M059J (cell line): ENCODE results near the gene DCXR. TPM values are rescaled to one million over a fixed set of nuclear protein-coding genes. Genes with fewer than 3 reads are reported as not detected.
A peak's percentile ranks its signal among the peaks of the same experiment; 100 is the strongest.

Experiments
- DNase-seq: peaks from one replicate; pipeline ENCODE4 v3.0.0-alpha.2; 2012; ENCODE audit warnings: low read depth
- total RNA-seq: library from RNA; depleted of rRNA; stranded (reverse); fragments of >200 nt; shearing (Covaris generic); gene quantifications from 2 replicates; pipeline ENCODE4 v1.2.3, GENCODE V29; 2014

DCXR gene
- total RNA-seq, 1 experiment from 2014 or later, result 117 TPM

GRCh38 chr17:82012261-82012639 lies 25.2 kb downstream of the DCXR start:
- DNase-seq, result no peak

GRCh38 chr17:82011617-82012187 lies 25.8 kb downstream of the DCXR start:
- DNase-seq, result no peak

GRCh38 chr17:82010575-82011525 lies 26.6 kb downstream of the DCXR start:
- no peak for DNase-seq

- DNase-seq, result no peak
Measured at GRCh38 chr17:82009413-82009812, 28.1 kb downstream of the DCXR start.

- no peak for DNase-seq
Measured at GRCh38 chr17:82008941-82009405, 28.5 kb downstream of the DCXR start.

GRCh38 chr17:82008258-82008940 lies 29.1 kb downstream of the DCXR start:
- DNase-seq, result no peak

- DNase-seq, result peak; percentile 80
Measured at GRCh38 chr17:82007495-82008257, 29.8 kb downstream of the DCXR start.

- DNase-seq, result no peak
Measured at GRCh38 chr17:82007228-82007494, 30.3 kb downstream of the DCXR start.

GRCh38 chr17:82006468-82007227 lies 30.8 kb downstream of the DCXR start:
- peak; percentile 83 for DNase-seq

GRCh38 chr17:82005701-82006348 lies 31.7 kb downstream of the DCXR start:
- DNase-seq, result no peak

- no peak for DNase-seq
Measured at GRCh38 chr17:82004517-82005455, 32.7 kb downstream of the DCXR start.

GRCh38 chr17:82003411-82004381 lies 33.8 kb downstream of the DCXR start:
- DNase-seq, result peak; percentile 99

GRCh38 chr17:82001571-82002056 lies 35.9 kb downstream of the DCXR start:
- no peak for DNase-seq

- no peak for DNase-seq
Measured at GRCh38 chr17:82000803-82001570, 36.5 kb downstream of the DCXR start.

- DNase-seq, result no peak
Measured at GRCh38 chr17:81999976-82000802, 37.3 kb downstream of the DCXR start.

- DNase-seq, result no peak
Measured at GRCh38 chr17:81999587-81999975, 37.9 kb downstream of the DCXR start.
